SU-DHL-6 (cell line): ENCODE results near the gene EPHA4.

Experiments
- H2AFZ ChIP-seq: fragments of 200-600 bp; sonication (generic); 2 replicates; pipeline ENCODE4 v1.6.1; 2014; ENCODE audit warnings: low read depth, mild to moderate bottlenecking, moderate library complexity, mixed read lengths, antibody characterized with exemption, low read length; ENCODE audit not compliant: severe bottlenecking
- H3F3A ChIP-seq: fragments of 200-600 bp; shearing (Covaris generic); 2 replicates; pipeline ENCODE4 v1.6.0; 2016; ENCODE audit warnings: antibody characterized with exemption, mild to moderate bottlenecking; ENCODE audit not compliant: insufficient read depth
- H3K27ac ChIP-seq: fragments of 200-600 bp; sonication (generic); 2 replicates; pipeline ENCODE4 v1.5.1; 2016; ENCODE audit warnings: low read depth, mild to moderate bottlenecking, low read length, moderate library complexity, mixed read lengths
- H3K27me3 ChIP-seq: fragments of 200-600 bp; sonication (generic), shearing (Covaris generic); 2 replicates; pipeline ENCODE4 v1.6.0; 2014; ENCODE audit warnings: mild to moderate bottlenecking, low read length
- H3K36me3 ChIP-seq: fragments of 200-600 bp; sonication (generic); 2 replicates; pipeline ENCODE4 v1.6.1; 2014; ENCODE audit warnings: mild to moderate bottlenecking, low read length, mixed read lengths
- H3K4me2 ChIP-seq: fragments of 300-600, 200-600 bp; shearing (Covaris generic), sonication (generic); 2 replicates; pipeline ENCODE4 v1.6.0; 2014; ENCODE audit warnings: low read length, low read depth, mild to moderate bottlenecking; ENCODE audit not compliant: poor library complexity, severe bottlenecking
- H3K4me3 ChIP-seq: fragments of 200-600 bp; sonication (generic); 2 replicates; pipeline ENCODE4 v1.5.1; 2014; ENCODE audit warnings: antibody characterized with exemption, low read length, mild to moderate bottlenecking, mixed read lengths; ENCODE audit not compliant: insufficient read depth, poor library complexity, severe bottlenecking
- H3K79me2 ChIP-seq: fragments of 200-600 bp; sonication (generic); 2 replicates; pipeline ENCODE4 v1.6.1; 2014; ENCODE audit warnings: mild to moderate bottlenecking, low read length, moderate library complexity; ENCODE audit not compliant: insufficient read depth
- H3K9ac ChIP-seq: fragments of 200-600 bp; sonication (generic); 2 replicates; pipeline ENCODE4 v1.7.0; 2014; ENCODE audit warnings: mild to moderate bottlenecking, low read length
- H3K9me2 ChIP-seq: fragments of 200-600 bp; sonication (generic); replicated peaks from 2 replicates; pipeline ENCODE4 v1.6.1; 2014; ENCODE audit warnings: low read length; ENCODE audit not compliant: insufficient read depth
- H3K9me3 ChIP-seq: fragments of 200-600 bp; sonication (generic); 2 replicates; pipeline ENCODE4 v1.6.1; 2014; ENCODE audit warnings: low read length, mixed read lengths; ENCODE audit not compliant: insufficient read depth
- H4K20me1 ChIP-seq: fragments of 200-600 bp; sonication (generic); 2 replicates; pipeline ENCODE4 v1.6.1; 2014; ENCODE audit warnings: low read depth, mild to moderate bottlenecking, antibody characterized with exemption, low read length, moderate library complexity, mixed read lengths
- CTCF ChIP-seq: fragments of 200-600 bp; sonication (generic); IDR thresholded peaks from one replicate; pipeline ENCODE4 v1.5.1; 2017; ENCODE audit warnings: antibody characterized with exemption, mild to moderate bottlenecking, low read length, moderate library complexity; ENCODE audit not compliant: insufficient read depth, poor library complexity, severe bottlenecking
- EZH2phosphoT487 ChIP-seq: fragments of 200-600 bp; sonication (generic), shearing (Covaris generic); conservative IDR thresholded peaks from 2 replicates; pipeline ENCODE4 v1.6.1; 2018; ENCODE audit warnings: mild to moderate bottlenecking, antibody characterized with exemption, low read length, moderate library complexity, mixed read lengths

EPHA4 gene

GRCh38 chr2:221517696-221518151, 54.4 kb downstream of the EPHA4 start:
- Histone ChIP-seq H3K9me3 (no peaks in the 10 kb centered on the region), H3K27me3 (no peaks in the 10 kb centered on the region), H3K9ac (no peak overlapping the region), H4K20me1 (no peaks in the 10 kb centered on the region), H3K27ac (no peak overlapping the region), H3K36me3 (no peaks in the 10 kb centered on the region), H3K4me2 (no peak overlapping the region), H3K4me3 (no peak overlapping the region), H3K9me2 (no peaks in the 10 kb centered on the region), H3F3A (no peaks in the 10 kb centered on the region), H3K79me2 (no peaks in the 10 kb centered on the region), H2AFZ (no peak overlapping the region)
- no peak for TF ChIP-seq EZH2phosphoT487
- TF ChIP-seq CTCF, result no peak

- Histone ChIP-seq H3K9me3 (no peaks in the 10 kb centered on the region), H3K27ac (no peak overlapping the region), H3K4me2 (no peak overlapping the region), H3K9me2 (no peaks in the 10 kb centered on the region), H2AFZ (no peak overlapping the region), H3K9ac (no peak overlapping the region), H3F3A (no peaks in the 10 kb centered on the region), H4K20me1 (no peaks in the 10 kb centered on the region), H3K36me3 (no peaks in the 10 kb centered on the region), H3K27me3 (no peaks in the 10 kb centered on the region), H3K79me2 (no peaks in the 10 kb centered on the region), H3K4me3 (no peak overlapping the region)
- TF ChIP-seq CTCF (no peak), EZH2phosphoT487 (no peak)
Observed at GRCh38 chr2:221517146-221517695, 54.9 kb downstream of the EPHA4 start.

GRCh38 chr2:221515864-221516263, 56.2 kb downstream of the EPHA4 start:
- no peak overlapping the region for H3K9ac ChIP-seq
- no peaks in the 10 kb centered on the region for H3K9me2 ChIP-seq
- no peak overlapping the region for H3K4me2 ChIP-seq
- H3F3A ChIP-seq, result no peaks in the 10 kb centered on the region
- no peaks in the 10 kb centered on the region for H3K36me3 ChIP-seq
- H3K79me2 ChIP-seq, result no peaks in the 10 kb centered on the region
- no peaks in the 10 kb centered on the region for H4K20me1 ChIP-seq
- no peaks in the 10 kb centered on the region for H3K27me3 ChIP-seq
- TF ChIP-seq CTCF, result no peak
- no peak for TF ChIP-seq EZH2phosphoT487
- no peak overlapping the region for H3K27ac ChIP-seq
- no peaks in the 10 kb centered on the region for H3K9me3 ChIP-seq
- no peak overlapping the region for H3K4me3 ChIP-seq
- no peak overlapping the region for H2AFZ ChIP-seq
